GM21717 (cell line): Measurements from ENCODE around the gene IGFN1.

ENCODE experiments used
- ATAC-seq: cut with Tn5 transposase; IDR thresholded peaks from one replicate; pipeline ENCODE4 v1.9.1; 2021; ENCODE audit warnings: mild to moderate bottlenecking, moderate library complexity; ENCODE audit not compliant: unreplicated experiment

IGFN1 gene

GRCh38 chr1:201190624-201191051 lies at the start of gene IGFN1:
TSS of gene IGFN1 (plus strand) at chr1:201190824. CDS start at chr1:201193294, 2,470 bp downstream.
- ATAC-seq: no peak

DNA sequence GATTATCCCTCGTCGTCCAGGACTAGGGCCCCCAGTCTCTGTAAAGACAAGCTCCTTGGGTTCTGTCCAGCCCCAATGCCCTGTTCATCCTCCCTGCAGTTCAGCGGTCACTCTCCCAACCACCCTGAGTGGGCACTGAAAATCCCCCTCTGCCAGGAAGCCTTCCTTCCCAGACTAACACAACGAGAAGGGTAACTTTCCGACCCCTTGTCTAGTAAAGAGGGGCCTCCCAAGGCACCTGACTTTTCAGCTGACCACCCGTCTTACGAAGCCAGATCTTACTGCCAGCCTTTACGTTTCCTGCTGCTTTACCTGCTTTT lies 49.7 kb upstream of the IGFN1 start:
- no peak for ATAC-seq

- no peak for ATAC-seq
These were observed 49.2 kb upstream of the IGFN1 start for GRCh38 chr1:201141418-201141817.

DNA sequence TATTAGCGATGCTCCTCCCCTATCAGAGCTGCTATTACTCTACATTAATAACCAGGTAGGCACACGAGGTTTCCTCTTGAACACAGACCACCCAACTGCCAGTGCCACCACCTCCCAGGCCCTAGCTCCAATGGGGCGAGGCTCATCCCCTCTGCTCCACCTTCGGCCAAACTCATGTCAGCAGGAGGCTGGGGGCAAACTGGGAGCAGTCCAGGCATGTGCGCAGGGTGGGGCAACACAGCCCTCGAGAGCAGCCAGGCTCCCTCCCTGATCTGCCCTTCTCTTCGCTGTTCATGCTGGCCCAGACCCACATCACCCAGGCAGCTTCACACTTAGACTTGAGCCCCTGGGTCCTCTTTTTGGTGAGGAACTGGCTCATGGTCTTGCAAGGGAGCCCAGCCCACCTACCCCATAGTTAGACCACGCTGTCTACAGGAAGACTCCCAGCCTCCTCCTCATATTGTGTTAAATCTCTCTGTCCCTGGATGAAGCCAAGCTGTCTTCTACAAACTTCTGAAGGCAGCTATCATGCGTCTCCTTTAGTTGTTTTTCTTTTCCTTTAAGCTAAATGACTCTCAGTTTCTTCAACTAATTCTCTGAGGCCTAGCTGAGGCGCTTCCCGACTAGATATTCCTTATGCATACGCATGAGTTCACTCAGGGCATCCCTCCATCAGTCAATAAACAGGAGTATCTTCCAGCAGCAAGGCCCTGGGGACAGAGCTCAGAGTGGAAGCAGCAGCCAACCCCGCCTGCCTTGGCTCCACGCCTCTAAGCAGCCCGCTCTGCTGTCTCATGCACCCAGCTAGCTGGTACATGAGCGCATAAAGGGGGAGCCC lies 48.4 kb upstream of the IGFN1 start:
- no peak for ATAC-seq

DNA sequence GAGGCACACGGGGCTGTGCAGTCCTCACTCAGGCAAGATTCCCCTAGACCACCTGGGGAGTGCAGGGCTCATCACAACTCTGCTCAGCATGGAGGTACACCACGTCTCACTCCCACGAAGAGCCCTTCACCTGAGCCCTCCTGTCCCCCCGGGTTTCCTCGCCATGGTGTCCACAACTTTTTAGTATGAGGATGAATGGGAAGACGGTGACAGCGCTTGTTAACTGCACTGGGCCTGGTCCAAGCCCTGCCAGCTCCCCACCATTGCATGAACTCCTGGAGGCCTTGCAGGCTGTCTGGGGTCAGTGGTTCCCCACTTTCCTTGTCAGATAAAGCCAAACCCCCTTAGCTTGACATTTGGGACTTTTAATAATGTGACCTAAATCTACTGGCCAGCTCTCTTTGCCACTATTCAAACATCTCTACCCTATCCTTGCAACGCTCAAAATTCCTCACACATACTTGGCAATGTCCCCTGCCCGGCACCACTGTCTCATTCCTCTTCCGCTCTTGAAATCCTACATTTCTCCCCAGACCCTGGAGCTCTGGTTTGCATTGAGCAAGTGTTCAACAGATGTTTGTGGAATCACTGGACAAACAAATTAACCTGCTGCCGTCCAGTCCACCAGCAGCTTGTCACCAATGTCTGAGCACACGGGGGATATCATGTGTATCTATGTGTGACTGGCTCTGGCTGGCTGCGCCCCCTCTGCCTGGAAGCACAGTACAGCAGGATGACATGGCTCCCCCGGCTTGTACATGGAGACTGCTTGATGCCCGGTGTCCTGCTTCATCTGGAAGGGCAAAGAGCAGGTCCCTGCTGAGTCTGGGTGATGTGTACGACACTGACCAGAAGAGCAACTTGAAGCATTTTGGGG lies 47.5 kb upstream of the IGFN1 start:
- no peak for ATAC-seq

DNA sequence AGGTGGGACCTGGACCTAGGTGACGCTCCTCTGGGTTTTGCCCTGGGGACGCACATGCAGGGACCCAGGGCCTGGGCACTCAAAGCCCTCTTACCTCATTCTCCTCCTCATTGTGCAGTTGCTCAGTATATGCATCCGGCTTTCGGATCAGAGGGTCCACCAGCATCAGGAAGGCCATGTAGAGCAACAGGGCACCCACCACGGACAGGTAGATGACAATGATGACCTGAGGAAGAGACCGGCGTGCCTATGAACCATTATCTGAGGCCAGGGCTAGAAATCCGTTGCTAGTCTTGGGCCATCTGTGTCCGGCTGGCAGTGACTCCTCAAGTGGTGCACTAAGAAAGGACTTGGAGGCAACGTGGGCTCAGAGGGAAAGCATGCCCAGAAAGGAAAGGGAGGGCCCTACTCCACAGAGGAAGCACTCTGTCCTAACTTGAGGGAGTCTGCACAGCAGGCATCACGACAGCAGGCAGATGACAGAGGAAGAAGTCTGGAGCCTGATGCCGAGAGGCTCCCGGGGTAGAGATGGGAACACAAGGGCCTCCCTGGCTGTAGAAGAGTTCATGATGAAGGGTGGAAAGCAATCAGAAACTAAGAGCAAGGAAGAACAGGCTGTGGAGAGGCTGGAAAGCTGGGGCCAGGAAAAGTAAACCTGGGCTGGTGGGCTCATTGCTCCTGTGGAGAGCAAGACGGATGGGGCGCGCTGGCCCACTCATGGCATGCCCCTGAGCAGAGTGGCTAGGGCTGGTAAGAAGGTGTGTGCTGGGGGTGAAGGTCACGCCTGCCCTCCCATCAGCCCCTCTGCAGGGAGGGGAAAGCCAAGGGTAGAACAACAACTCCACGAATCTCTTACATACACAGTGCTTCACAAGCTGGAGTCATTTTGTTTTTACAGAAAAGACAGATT lies 46.6 kb upstream of the IGFN1 start:
- ATAC-seq: no peak

DNA sequence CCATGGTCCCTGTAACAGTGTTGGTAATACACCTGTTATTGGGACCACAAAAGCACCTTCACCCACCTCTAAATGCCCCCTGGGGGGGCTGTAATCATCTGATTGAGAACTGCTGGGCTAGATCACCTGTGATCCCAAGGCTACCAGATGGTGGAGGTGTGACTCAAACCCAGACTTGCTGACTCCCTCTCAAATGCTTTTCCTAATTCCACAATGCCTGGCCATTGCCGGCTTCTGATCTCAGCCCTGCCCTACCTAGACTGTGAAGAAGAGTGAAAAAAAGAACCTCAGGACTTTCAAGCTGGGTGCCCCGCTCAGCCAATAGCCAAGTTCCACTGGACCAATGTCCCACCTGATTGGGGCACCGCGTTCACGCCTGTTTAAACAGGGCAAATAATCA lies 45.9 kb upstream of the IGFN1 start:
- no peak for ATAC-seq

GRCh38 chr1:201145132-201145531 lies 45.5 kb upstream of the IGFN1 start:
- ATAC-seq: no peak

GRCh38 chr1:201145816-201146215 lies 44.8 kb upstream of the IGFN1 start:
- ATAC-seq: no peak

DNA sequence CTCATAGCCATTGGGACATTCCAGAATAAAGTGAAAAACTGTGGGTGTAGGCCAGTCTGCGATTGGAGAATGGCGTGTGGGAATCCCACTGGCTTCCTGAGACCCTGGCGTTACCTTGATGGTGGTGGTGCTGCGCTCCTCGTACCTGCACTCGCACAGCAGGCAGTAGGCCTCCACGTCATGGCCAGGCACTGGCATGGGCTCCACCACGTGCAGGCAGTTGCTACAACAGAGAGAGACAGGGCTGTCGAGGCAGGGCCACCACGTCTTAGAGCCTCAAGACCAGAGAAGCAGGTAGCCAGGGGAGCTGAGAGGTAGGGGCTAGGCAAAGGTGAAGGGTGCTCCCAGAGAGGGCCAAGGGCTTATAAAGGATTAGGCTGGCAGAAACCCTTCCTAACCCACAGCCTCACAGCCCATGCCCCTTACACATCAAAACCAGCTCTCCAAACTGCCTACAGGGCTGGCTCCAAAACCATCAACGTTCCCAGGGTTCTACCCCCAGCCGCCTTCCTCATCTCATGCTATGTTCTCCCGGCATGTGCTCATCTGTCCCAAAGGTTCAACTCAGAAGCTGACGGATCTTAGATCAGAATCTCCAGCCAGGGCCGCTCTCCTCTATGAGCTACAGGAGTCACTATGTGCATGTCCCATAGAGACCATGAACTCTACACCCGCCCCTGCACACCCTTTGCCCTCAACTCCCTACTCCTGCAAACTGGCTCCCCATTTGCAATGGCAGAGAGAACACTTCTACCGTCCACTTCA lies 43.8 kb upstream of the IGFN1 start:
- no peak for ATAC-seq

DNA sequence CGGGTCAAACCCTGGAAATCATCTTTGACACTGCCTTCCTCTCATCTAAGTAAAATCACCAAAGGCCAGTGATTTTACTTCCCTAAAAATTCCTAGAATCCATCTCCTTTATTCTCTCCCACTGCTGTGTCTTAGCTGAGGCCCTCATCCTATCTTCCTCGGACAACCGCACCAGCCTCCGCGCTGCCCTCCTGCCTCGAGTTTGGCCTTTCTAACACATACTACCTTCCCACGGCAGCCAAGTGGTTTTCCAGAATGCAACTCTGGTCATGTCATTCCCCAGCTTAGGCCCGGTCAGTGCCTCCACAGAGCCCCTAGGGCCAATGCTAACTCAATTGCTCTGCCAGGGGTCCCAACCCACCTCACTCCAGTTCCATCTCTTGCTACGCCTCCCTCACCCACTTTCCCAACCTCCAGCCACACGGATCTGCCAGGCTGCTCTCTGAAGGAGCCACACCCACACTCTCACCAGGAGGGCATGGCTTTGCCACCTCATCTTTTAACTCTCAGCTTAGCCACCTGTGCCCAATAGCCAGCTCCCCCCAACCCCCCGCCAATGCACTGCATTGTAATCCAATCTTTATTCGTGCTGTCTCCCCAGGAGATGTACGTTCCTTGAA lies 43.1 kb upstream of the IGFN1 start:
- ATAC-seq: no peak

DNA sequence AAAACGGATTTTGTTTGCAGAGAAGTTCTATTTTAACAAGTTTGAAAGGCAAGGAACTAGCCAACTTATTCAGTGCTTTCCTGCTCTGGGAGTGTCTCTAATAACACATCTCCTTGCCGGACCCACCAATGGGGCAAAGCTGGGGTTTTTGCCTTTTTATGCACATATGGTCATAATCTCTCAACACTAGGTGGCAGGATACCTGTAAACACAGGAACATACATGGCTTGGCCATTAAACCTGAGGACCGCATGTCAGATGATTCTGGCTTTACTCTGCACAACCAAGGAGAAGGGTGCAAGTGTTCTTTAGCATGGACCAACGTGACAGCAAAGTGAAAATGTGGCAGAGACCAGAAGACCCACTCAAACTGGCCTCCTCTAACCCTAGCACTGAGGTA lies 41.2 kb upstream of the IGFN1 start:
- ATAC-seq: no peak

DNA sequence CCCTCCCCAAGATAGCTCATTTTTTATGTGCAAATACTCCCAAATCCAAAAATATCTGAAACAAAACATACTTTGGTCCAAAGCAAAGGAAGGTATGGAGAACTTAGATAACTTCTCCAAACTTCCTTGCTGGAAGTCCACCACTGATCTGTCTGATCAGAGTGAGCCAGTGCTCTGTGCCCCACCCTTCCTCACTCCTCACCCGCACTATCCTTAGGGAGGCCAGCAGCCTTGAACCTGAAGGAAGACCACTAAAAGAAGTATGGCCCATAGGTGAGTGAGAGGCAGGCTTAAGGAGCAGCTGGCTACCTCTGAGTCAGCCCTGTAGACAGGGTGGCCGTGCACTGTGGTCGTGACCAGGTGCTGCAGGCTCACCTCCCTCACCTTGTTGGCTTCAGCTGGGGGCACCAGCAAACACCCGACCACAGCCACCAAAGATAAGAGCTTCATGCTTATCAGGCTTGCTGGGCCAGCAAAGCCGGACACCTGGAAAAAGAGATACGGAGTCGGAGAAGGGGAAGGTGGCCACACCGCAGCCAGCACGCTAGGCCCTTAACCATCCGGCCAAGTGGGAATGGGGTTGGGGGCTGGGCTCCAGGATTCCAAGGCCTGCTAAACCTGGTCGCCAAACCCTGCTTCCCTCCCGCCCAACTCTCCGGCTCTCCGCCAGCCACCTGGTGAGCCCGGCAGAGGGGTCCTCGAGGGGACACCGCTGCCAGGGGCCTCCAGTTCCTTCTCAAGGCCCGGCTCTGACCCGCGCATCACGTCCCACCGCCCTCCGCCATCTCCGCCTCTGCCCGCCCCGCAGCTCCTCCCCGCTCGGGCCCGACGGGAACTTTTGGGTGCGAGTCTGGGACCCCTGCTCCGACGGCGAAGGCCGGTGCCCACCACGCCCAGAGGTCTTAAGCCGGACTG lies 36.9 kb upstream of the IGFN1 start:
- ATAC-seq: peak; percentile 75

DNA sequence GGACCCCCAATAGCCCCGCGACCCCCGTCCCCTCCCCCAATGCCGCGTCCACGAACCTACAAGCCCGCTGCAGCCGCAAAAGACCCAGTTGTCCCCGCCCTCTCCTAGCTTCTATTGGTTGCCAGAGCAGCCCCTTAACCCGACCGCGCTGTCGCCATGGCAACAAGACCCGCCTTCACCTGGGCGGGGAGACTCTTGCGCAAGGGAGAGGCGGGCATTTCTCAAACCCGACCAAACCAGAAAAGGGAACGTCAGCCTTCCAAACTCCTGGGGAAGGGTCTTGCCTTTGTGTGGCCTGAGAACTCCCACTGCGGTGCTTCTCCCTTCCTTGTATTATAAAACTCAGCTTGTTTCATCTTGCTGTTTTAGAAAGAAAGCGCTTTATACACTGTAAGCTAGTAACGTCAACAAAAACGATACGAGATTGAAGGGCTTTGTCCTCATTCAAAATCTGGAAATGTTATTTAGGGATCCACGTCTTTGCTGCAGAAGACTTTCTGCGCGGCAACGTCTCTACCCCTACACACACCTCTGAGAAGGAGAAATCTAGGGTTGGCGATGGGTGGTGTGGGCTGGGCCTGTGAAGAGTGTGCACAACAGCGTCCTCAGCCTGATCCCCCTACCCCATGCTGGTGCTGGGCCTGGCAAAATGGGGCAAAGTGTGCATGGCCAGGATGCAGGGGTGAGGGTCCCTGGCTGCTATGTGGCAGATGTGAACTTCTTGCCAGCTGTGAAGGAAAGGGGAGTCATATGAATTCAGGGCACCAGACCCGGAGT lies 36.0 kb upstream of the IGFN1 start, which contains the start of gene TMEM9:
TMEM9 (minus strand) TSS at position 86 of the 777 bp plus-strand sequence. CDS start 551 bp downstream, outside the sequence.
- ATAC-seq: peak; percentile 98

DNA sequence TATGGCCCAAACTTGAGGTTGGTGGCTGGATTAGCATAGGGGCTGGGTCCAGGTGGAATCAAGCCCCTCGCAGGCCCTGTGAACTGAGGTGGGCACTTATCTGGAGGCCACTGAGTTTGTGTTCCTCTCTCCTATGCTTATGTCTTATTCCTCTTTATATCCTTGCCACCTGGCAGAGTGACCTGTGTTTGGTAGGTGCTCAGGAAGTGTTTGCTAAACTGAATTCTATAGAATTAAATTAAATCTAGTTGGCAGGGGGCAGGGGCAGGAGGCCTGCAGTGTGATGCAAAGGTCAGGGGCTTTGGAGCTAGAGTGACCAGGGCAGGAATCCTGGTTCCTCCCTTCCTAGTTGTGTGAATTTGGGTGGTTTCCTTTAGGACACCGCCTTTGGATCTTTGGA lies 35.3 kb upstream of the IGFN1 start:
- ATAC-seq: no peak

- ATAC-seq: no peak
These were observed 34.3 kb upstream of the IGFN1 start for GRCh38 chr1:201156346-201156745.

DNA sequence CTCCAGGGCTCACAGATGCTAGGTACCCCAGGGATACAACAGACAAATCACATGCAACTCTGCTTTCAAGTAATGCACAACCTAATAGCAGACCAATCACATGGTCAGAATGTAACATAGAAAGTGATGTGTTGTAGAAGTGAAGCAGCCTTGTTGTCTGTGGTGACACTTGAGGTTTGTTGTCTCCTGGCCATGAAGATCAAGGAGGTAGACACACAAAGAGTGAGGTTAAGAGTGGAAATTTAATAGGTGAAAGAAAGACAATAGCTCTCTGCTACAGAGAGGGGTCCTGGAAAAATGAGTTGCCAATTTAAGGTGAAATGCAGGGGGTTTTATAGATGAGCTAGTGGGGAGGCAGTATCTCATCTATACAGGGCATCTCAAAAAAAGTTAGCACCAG lies 33.8 kb upstream of the IGFN1 start:
- ATAC-seq: no peak

- ATAC-seq: no peak
These were observed 32.7 kb upstream of the IGFN1 start for GRCh38 chr1:201157949-201158348.
